GM19372 (cell line): ENCODE measurements around the gene MEIKIN.

ENCODE experiments used
- ATAC-seq: cut with Tn5 transposase; IDR thresholded peaks from one replicate; pipeline ENCODE4 v1.9.1; 2021; ENCODE audit warnings: mild to moderate bottlenecking, low read depth, moderate library complexity; ENCODE audit not compliant: unreplicated experiment

Gene MEIKIN

GRCh38 chr5:131974016-131974415, 28.6 kb upstream of the MEIKIN start:
- ATAC-seq: no peak

- ATAC-seq: no peak
Measured at GRCh38 chr5:131973089-131973712, 27.7 kb upstream of the MEIKIN start.

- no peak for ATAC-seq
Measured at GRCh38 chr5:131968396-131968954, 23.0 kb upstream of the MEIKIN start.

GRCh38 chr5:131966551-131966950, 21.1 kb upstream of the MEIKIN start:
- no peak for ATAC-seq

GRCh38 chr5:131965826-131966415, 20.5 kb upstream of the MEIKIN start:
- no peak for ATAC-seq

- no peak for ATAC-seq
Measured at GRCh38 chr5:131959906-131960305, 14.4 kb upstream of the MEIKIN start.

GRCh38 chr5:131959136-131959535, 13.7 kb upstream of the MEIKIN start:
- ATAC-seq: no peak

GRCh38 chr5:131957721-131958441, 12.4 kb upstream of the MEIKIN start:
- no peak for ATAC-seq

- ATAC-seq: no peak
Measured at GRCh38 chr5:131953969-131954368, 8.5 kb upstream of the MEIKIN start.

GRCh38 chr5:131952301-131952857, 6.9 kb upstream of the MEIKIN start:
- ATAC-seq: no peak

GRCh38 chr5:131950706-131951105, 5.2 kb upstream of the MEIKIN start:
- no peak for ATAC-seq

GRCh38 chr5:131947445-131947844, 2.0 kb upstream of the MEIKIN start:
- no peak for ATAC-seq

GRCh38 chr5:131944702-131945550, 537 bp downstream of the MEIKIN start:
- ATAC-seq: no peak

GRCh38 chr5:131943916-131944315, 1.5 kb downstream of the MEIKIN start:
- no peak for ATAC-seq

- ATAC-seq: no peak
Measured at GRCh38 chr5:131942016-131942415, 3.4 kb downstream of the MEIKIN start.

GRCh38 chr5:131939690-131940345, 5.6 kb downstream of the MEIKIN start:
- ATAC-seq: no peak

GRCh38 chr5:131932235-131932634, 13.2 kb downstream of the MEIKIN start:
- ATAC-seq: no peak

- no peak for ATAC-seq
Measured at GRCh38 chr5:131928957-131929356, 16.5 kb downstream of the MEIKIN start.

GRCh38 chr5:131926168-131926567, 19.3 kb downstream of the MEIKIN start:
- ATAC-seq: no peak

GRCh38 chr5:131916481-131916880, 29.0 kb downstream of the MEIKIN start:
- no peak for ATAC-seq
